ENCODE data around the gene AGAP9. TPM values are rescaled to one million over a fixed set of nuclear protein-coding genes. Genes with fewer than 3 reads are reported as not detected.
"Not testable (repeated sequence)": the region's sequence is repeated elsewhere in the genome, so short reads cannot be mapped to it uniquely, and the experiment has no call there.

The AGAP9 gene
- total and polyA plus RNA-seq, 2 of the 13 experiments (the other 11 are each of a cell fraction or from before 2014, with no cell fraction given) = 5.1 to 12.0 TPM

GRCh38 chr10:47494226-47494625 is 29.2 kb downstream of the AGAP9 start:
- WGBS (ENCODE audit: low lambda C conversion rate) = no CpG with 5 or more reads among the region's 6 CpGs
- H3K27me3 ChIP-seq (ENCODE audit: control insufficient read depth in 1 of 2, insufficient read depth in 2 of 2, low read length in 2 of 2); CTCF ChIA-PET (ENCODE audit: low intra/inter-chr PET ratio, low total read pairs); H3K9me3 ChIP-seq (ENCODE audit: low read length); DNase-seq (ENCODE audit: low spot score); H4K20me1 ChIP-seq (ENCODE audit: insufficient read depth, low read length); ATAC-seq; H3K4me2 ChIP-seq (ENCODE audit: low read depth, low read length); H3K36me3 ChIP-seq (replicated peaks in 1 of 2; ENCODE audit: control insufficient read depth in 1 of 2, insufficient read depth in 2 of 2, low read length in 2 of 2); H2AFZ ChIP-seq (ENCODE audit: low read length); in situ Hi-C loops (cut with HindIII; ENCODE audit: extremely low pct_ligation_motif_present, low pct_unique_long_range_greater_than_20kb); intact Hi-C loops (cut with micrococcal nuclease; ENCODE audit: unreplicated experiment); POLR2A ChIA-PET; H3K79me2 ChIP-seq (ENCODE audit: insufficient read depth, low read length); H3K4me1 ChIP-seq (ENCODE audit: insufficient read depth, low read length); H3K27ac ChIP-seq (ENCODE audit: extremely low read length, insufficient read depth, low read length); BruUV-seq (replicated peaks); FAIRE-seq; H3K9ac ChIP-seq (ENCODE audit: insufficient read depth, low read depth, low read length); H3K4me3 ChIP-seq (replicated peaks in 1 of 3; ENCODE audit: insufficient read depth in 1 of 3, low read depth in 2 of 3, low read length in 3 of 3): not testable (repeated sequence)

- H3K9me3 ChIP-seq (ENCODE audit: low read length); H2AFZ ChIP-seq (ENCODE audit: low read length); H3K79me2 ChIP-seq (ENCODE audit: insufficient read depth, low read length); DNase-seq (ENCODE audit: low spot score); BruUV-seq (replicated peaks); CTCF ChIA-PET (ENCODE audit: low intra/inter-chr PET ratio, low total read pairs); H3K4me1 ChIP-seq (ENCODE audit: insufficient read depth, low read length); POLR2A ChIA-PET; FAIRE-seq; H3K36me3 ChIP-seq (replicated peaks in 1 of 2; ENCODE audit: control insufficient read depth in 1 of 2, insufficient read depth in 2 of 2, low read length in 2 of 2); intact Hi-C loops (cut with micrococcal nuclease; ENCODE audit: unreplicated experiment); H4K20me1 ChIP-seq (ENCODE audit: insufficient read depth, low read length); H3K4me3 ChIP-seq (replicated peaks in 1 of 3; ENCODE audit: insufficient read depth in 1 of 3, low read depth in 2 of 3, low read length in 3 of 3); H3K27me3 ChIP-seq (ENCODE audit: control insufficient read depth in 1 of 2, insufficient read depth in 2 of 2, low read length in 2 of 2); H3K4me2 ChIP-seq (ENCODE audit: low read depth, low read length); ATAC-seq; H3K27ac ChIP-seq (ENCODE audit: extremely low read length, insufficient read depth, low read length); H3K9ac ChIP-seq (ENCODE audit: insufficient read depth, low read depth, low read length); in situ Hi-C loops (cut with HindIII; ENCODE audit: extremely low pct_ligation_motif_present, low pct_unique_long_range_greater_than_20kb): not testable (repeated sequence)
- no CpG with 5 or more reads among the region's 9 CpGs for WGBS (ENCODE audit: low lambda C conversion rate)
Measured at GRCh38 chr10:47491600-47491999, 31.8 kb downstream of the AGAP9 start, which contains the start of gene FAM25G. Gene FAM25G (minus strand): TSS chr10:47491700. CDS start chr10:47491674, 26 bp downstream.

- no CpG with 5 or more reads among the region's 7 CpGs for WGBS (ENCODE audit: low lambda C conversion rate)
- intact Hi-C loops (cut with micrococcal nuclease; ENCODE audit: unreplicated experiment); H3K4me3 ChIP-seq (replicated peaks in 1 of 3; ENCODE audit: insufficient read depth in 1 of 3, low read depth in 2 of 3, low read length in 3 of 3); H2AFZ ChIP-seq (ENCODE audit: low read length); H3K9ac ChIP-seq (ENCODE audit: insufficient read depth, low read depth, low read length); in situ Hi-C loops (cut with HindIII; ENCODE audit: extremely low pct_ligation_motif_present, low pct_unique_long_range_greater_than_20kb); ATAC-seq; POLR2A ChIA-PET; H3K4me1 ChIP-seq (ENCODE audit: insufficient read depth, low read length); H3K27me3 ChIP-seq (ENCODE audit: control insufficient read depth in 1 of 2, insufficient read depth in 2 of 2, low read length in 2 of 2); FAIRE-seq; H3K4me2 ChIP-seq (ENCODE audit: low read depth, low read length); H3K79me2 ChIP-seq (ENCODE audit: insufficient read depth, low read length); CTCF ChIA-PET (ENCODE audit: low intra/inter-chr PET ratio, low total read pairs); H3K9me3 ChIP-seq (ENCODE audit: low read length); H4K20me1 ChIP-seq (ENCODE audit: insufficient read depth, low read length); H3K36me3 ChIP-seq (replicated peaks in 1 of 2; ENCODE audit: control insufficient read depth in 1 of 2, insufficient read depth in 2 of 2, low read length in 2 of 2); DNase-seq (ENCODE audit: low spot score); BruUV-seq (replicated peaks); H3K27ac ChIP-seq (ENCODE audit: extremely low read length, insufficient read depth, low read length): not testable (repeated sequence)
Measured at GRCh38 chr10:47489630-47490029, 33.8 kb downstream of the AGAP9 start.

DNA sequence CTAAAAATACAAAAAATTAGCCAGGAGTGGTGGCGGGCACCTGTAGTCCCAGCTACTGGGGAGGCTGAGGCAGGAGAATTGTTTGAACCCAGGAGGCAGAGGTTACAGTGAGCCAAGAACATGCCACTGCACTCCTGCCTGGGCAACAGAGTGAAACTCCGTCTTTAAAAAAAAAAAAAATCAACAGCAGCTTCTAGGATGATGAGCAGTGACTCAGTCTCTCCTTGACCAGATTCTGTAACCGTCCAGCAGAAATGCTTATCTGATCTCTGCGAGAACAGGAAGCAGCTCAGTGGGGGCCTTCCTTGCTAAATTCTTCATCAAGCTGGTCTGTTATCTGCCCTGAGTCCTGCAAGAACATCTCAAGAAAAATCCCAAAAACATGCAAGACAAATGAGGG is 37.5 kb downstream of the AGAP9 start:
- ATAC-seq; FAIRE-seq; in situ Hi-C loops (cut with HindIII; ENCODE audit: extremely low pct_ligation_motif_present, low pct_unique_long_range_greater_than_20kb); H4K20me1 ChIP-seq (ENCODE audit: insufficient read depth, low read length); H3K4me2 ChIP-seq (ENCODE audit: low read depth, low read length); H2AFZ ChIP-seq (ENCODE audit: low read length); H3K27ac ChIP-seq (ENCODE audit: extremely low read length, insufficient read depth, low read length); H3K9ac ChIP-seq (ENCODE audit: insufficient read depth, low read depth, low read length); H3K27me3 ChIP-seq (ENCODE audit: control insufficient read depth in 1 of 2, insufficient read depth in 2 of 2, low read length in 2 of 2); H3K79me2 ChIP-seq (ENCODE audit: insufficient read depth, low read length); H3K36me3 ChIP-seq (replicated peaks in 1 of 2; ENCODE audit: control insufficient read depth in 1 of 2, insufficient read depth in 2 of 2, low read length in 2 of 2); POLR2A ChIA-PET; intact Hi-C loops (cut with micrococcal nuclease; ENCODE audit: unreplicated experiment); H3K4me1 ChIP-seq (ENCODE audit: insufficient read depth, low read length); CTCF ChIA-PET (ENCODE audit: low intra/inter-chr PET ratio, low total read pairs); BruUV-seq (replicated peaks); DNase-seq (ENCODE audit: low spot score); H3K9me3 ChIP-seq (ENCODE audit: low read length); H3K4me3 ChIP-seq (replicated peaks in 1 of 3; ENCODE audit: insufficient read depth in 1 of 3, low read depth in 2 of 3, low read length in 3 of 3): not testable (repeated sequence)
- WGBS (ENCODE audit: low lambda C conversion rate) = 42% methylated on average over 2 of the region's 4 CpGs

Measured in HepG2 (cell line).